ENCODE results near the gene GSG1L.

- no peak for TF ChIP-seq CTCF (IDR thresholded peaks at IDR 0.05; ENCODE audit: low read depth, low read length)
- TF ChIP-seq POLR2A (IDR thresholded peaks at IDR 0.05; ENCODE audit: extremely low read depth, insufficient read length), result no peak
These were observed 37.5 kb upstream of the GSG1L start for GRCh38 chr16:28100810-28101532.

All from NB4 (cell line).